HepG2 (cell line): Measurements from ENCODE around the gene LDLRAD2. TPM values are rescaled to one million over a fixed set of nuclear protein-coding genes. Genes with fewer than 3 reads are reported as not detected.

Experiments used
- ATAC-seq: fragments of 200-7000 bp; cut with Tn5 transposase; 3 replicates; pipeline ENCODE4 v1.9.1; 2020; ENCODE audit warnings: mild to moderate bottlenecking, moderate library complexity
- BruUV-seq: library from RNA; stranded (reverse); fragments of 400-500 nt; replicated peaks from 2 replicates; lab custom pipeline; 2021; lab: Mats Ljungman, UMichigan
- CTCF ChIA-PET: fragments of 300-600 bp; formaldehyde crosslinking; extraction: SDS; loops from one replicate; lab custom pipeline; 2021; ENCODE audit warnings: low total read pairs, inconsistent platforms, low intra/inter-chr PET ratio; lab: Yijun Ruan, JAX
- POLR2A ChIA-PET: fragments of 350-600 bp; sonication (Branson Sonifier 250); formaldehyde crosslinking; loops from one replicate; lab custom pipeline; 2020; ENCODE audit warnings: antibody characterized with exemption, inconsistent platforms; lab: Yijun Ruan, JAX
- DNase-seq: peaks from one replicate; pipeline ENCODE4 v3.0.0-alpha.2; 2015; ENCODE audit warnings: low spot score
- FAIRE-seq: peaks from 3 replicates; lab custom pipeline; 2011; peaks lifted over from hg19 to GRCh38; lab: Jason Lieb, UNC
- H2AFZ ChIP-seq: one replicate; pipeline ENCODE4 v1.6.1; 2011; ENCODE audit warnings: low read length, inconsistent platforms
- H3K27ac ChIP-seq: fragments of 300-600 bp; 3 replicates; pipeline ENCODE4 v1.8.0; 2011; ENCODE audit warnings: mixed run types, mild to moderate bottlenecking, mixed read lengths, low read length, inconsistent platforms; ENCODE audit not compliant: insufficient read depth; ENCODE audit errors: extremely low read length
- H3K27me3 ChIP-seq, 2 experiments: fragments of 200-600 bp in 1 of 2; 2 replicates in 1 of 2; 3 replicates in 1 of 2; pipeline versions ENCODE4 v1.6.0 to v1.8.0; 2011; ENCODE audit warnings: low read length in 2 of 2, mild to moderate bottlenecking in 2 of 2, moderate library complexity in 2 of 2, inconsistent platforms in 1 of 2; ENCODE audit not compliant: insufficient read depth in 2 of 2, control insufficient read depth in 1 of 2
- H3K36me3 ChIP-seq, 2 experiments: fragments of 200-600 bp in 1 of 2; replicated peaks in 1 of 2; 2 replicates in 1 of 2; 3 replicates in 1 of 2; pipeline versions ENCODE4 v1.5.1 to v1.8.0; 2011; ENCODE audit warnings: low read length in 2 of 2, inconsistent platforms in 1 of 2; ENCODE audit not compliant: insufficient read depth in 2 of 2, control insufficient read depth in 1 of 2
- H3K4me1 ChIP-seq: 2 replicates; pipeline ENCODE4 v1.5.1; 2012; ENCODE audit warnings: low read length, inconsistent platforms; ENCODE audit not compliant: insufficient read depth
- H3K4me2 ChIP-seq: 2 replicates; pipeline ENCODE4 v1.6.0; 2011; ENCODE audit warnings: low read depth, low read length, inconsistent platforms
- H3K4me3 ChIP-seq, 3 experiments: fragments of 200-600 bp in 1 of 3; sonication (generic), shearing (Covaris generic) in 1 of 3; replicated peaks in 1 of 3; 2 replicates each; pipeline ENCODE4 v1.5.1; 2011 to 2016; ENCODE audit warnings: low read length in 3 of 3, inconsistent platforms in 2 of 3, low read depth in 2 of 3, mild to moderate bottlenecking in 2 of 3, control low read depth in 1 of 3, mixed read lengths in 1 of 3; ENCODE audit not compliant: insufficient read depth in 1 of 3
- H3K79me2 ChIP-seq: one replicate; pipeline ENCODE4 v1.6.1; 2011; ENCODE audit warnings: low read length, inconsistent platforms; ENCODE audit not compliant: insufficient read depth
- H3K9ac ChIP-seq: 2 replicates; pipeline ENCODE4 v1.6.0; 2011; ENCODE audit warnings: mild to moderate bottlenecking, low read depth, low read length, inconsistent platforms; ENCODE audit not compliant: insufficient read depth
- H3K9me3 ChIP-seq: 2 replicates; pipeline ENCODE4 v1.5.1; 2012; ENCODE audit warnings: mild to moderate bottlenecking, low read length
- H4K20me1 ChIP-seq: 2 replicates; pipeline ENCODE4 v1.6.0; 2011; ENCODE audit warnings: inconsistent platforms, mild to moderate bottlenecking, low read length, moderate library complexity; ENCODE audit not compliant: insufficient read depth
- CHD2 ChIP-seq: IDR thresholded peaks from 2 replicates; pipeline ENCODE4 v1.6.1; 2011; ENCODE audit warnings: low read depth, low read length, improper control_type of control experiment
- GRHL1 ChIP-seq: sonication (generic); formaldehyde crosslinking; conservative IDR thresholded peaks from 2 replicates; pipeline ENCODE4 v1.8.0; 2022; ENCODE audit warnings: missing genetic modification reagents
- NFE2L2 ChIP-seq: fragments of 150-350 bp; IDR thresholded peaks from 2 replicates; pipeline ENCODE4 v1.6.1; 2014; ENCODE audit warnings: low read length
- PTBP1 ChIP-seq: fragments of 200-400 bp; formaldehyde crosslinking; IDR thresholded peaks from 2 replicates; pipeline ENCODE4 v1.6.1; 2018; ENCODE audit warnings: low read length, low read depth; ENCODE audit not compliant: poor library complexity, severe bottlenecking
- RFX1 ChIP-seq: fragments of 450-650 bp; IDR thresholded peaks from 2 replicates; pipeline ENCODE4 v1.6.1; 2017
- RNF219 ChIP-seq: sonication (generic); formaldehyde crosslinking; IDR thresholded peaks from 2 replicates; pipeline ENCODE4 v1.5.0; 2020; ENCODE audit warnings: mild to moderate bottlenecking, missing genetic modification reagents
- TFAP4 ChIP-seq: sonication (generic); IDR thresholded peaks from 2 replicates; pipeline ENCODE4 v1.6.1; 2016; ENCODE audit warnings: low read depth, borderline replicate concordance
- TRIM22 ChIP-seq: fragments of 450-650 bp; IDR thresholded peaks from 2 replicates; pipeline ENCODE4 v1.6.1; 2017
- ZFP36 ChIP-seq: fragments of 150-350 bp; IDR thresholded peaks from 2 replicates; pipeline ENCODE4 v1.6.1; 2018; ENCODE audit warnings: borderline replicate concordance, low read length, low read depth; ENCODE audit not compliant: partially characterized antibody
- ZNF432 ChIP-seq: sonication (generic); formaldehyde crosslinking; IDR thresholded peaks from 2 replicates; pipeline ENCODE4 v1.5.0; 2020; ENCODE audit warnings: missing genetic modification reagents, mild to moderate bottlenecking, borderline replicate concordance
- ZNF510 ChIP-seq: sonication (generic); formaldehyde crosslinking; IDR thresholded peaks from 2 replicates; pipeline ENCODE4 v1.4.0; 2020; ENCODE audit warnings: low read depth, mild to moderate bottlenecking, missing genetic modification reagents
- ZNF761 ChIP-seq: sonication (generic); formaldehyde crosslinking; conservative IDR thresholded peaks from 2 replicates; pipeline ENCODE4 v1.4.0; 2020; ENCODE audit warnings: mild to moderate bottlenecking, missing genetic modification reagents
- WGBS: methylation state at CpG from one replicate; pipeline ENCODE4 v1.1.6; 2017; ENCODE audit warnings: low lambda C conversion rate; 5-methylcytosine and 5-hydroxymethylcytosine counted together
- in situ Hi-C: cut with HindIII; loops from 2 replicates; pipeline ENCODE4 v1.10.0; 2017; ENCODE audit warnings: low pct_unique_long_range_greater_than_20kb; ENCODE audit not compliant: extremely low pct_ligation_motif_present
- intact Hi-C: fragments of 100-400 bp; cut with micrococcal nuclease; formaldehyde crosslinking; loops from one replicate; pipeline ENCODE4 v1.10.0; 2022; ENCODE audit not compliant: unreplicated experiment
- polyA plus RNA-seq, 8 experiments: library from polyadenylated mRNA; depleted of rRNA in 3 of 8; stranded (reverse) in 7 of 8; unstranded in 1 of 8; fragments of >200 nt; fragmentation: Illumina TruSeq in 4 of 8; extraction: Trizol in 4 of 8; gene quantifications; 2 replicates each; pipeline versions ENCODE4 v1.2.1 to v1.2.3, GENCODE V29; 2011 to 2016; ENCODE audit warnings: low read depth in 4 of 8, missing spikeins in 1 of 8, mixed read lengths in 1 of 8; ENCODE audit not compliant: insufficient read depth in 1 of 8
- total RNA-seq, 5 experiments: library from RNA; depleted of rRNA; stranded (reverse); fragments of >200 nt; fragmentation: Illumina TruSeq; extraction: Trizol; gene quantifications; 2 replicates each; pipeline ENCODE4 v1.2.3, GENCODE V29; 2016; ENCODE audit warnings: low read depth in 1 of 5

The LDLRAD2 gene
- total and polyA plus RNA-seq, 2 of the 13 experiments (the other 11 are each of a cell fraction or from before 2014, with no cell fraction given): not detected

- Histone ChIP-seq H3K27me3 (no peaks in the 10 kb centered on the region), H3K4me3 (no peak overlapping the region), H2AFZ (no peak overlapping the region), H3K9me3 (no peaks in the 10 kb centered on the region), H3K9ac (no peak overlapping the region), H3K27ac (no peak overlapping the region), H3K4me2 (no peak overlapping the region), H3K36me3 (peaks cover 27 to 48% of the 10 kb centered on the region in 2 experiments), H3K4me1 (0 out of 2 replicates have a peak, but pooled peaks cover 8% of the 10 kb centered on the region), H4K20me1 (no peaks in the 10 kb centered on the region), H3K79me2 (no peaks in the 10 kb centered on the region)
- in situ Hi-C loops (no loop called here), intact Hi-C loops (no loop called here)
- no TSS peak for BruUV-seq
- ChIA-PET CTCF (no interaction called here), POLR2A (no interaction called here)
- TF ChIP-seq RFX1 (no peak), ZNF510 (no peak), RNF219 (no peak), ZNF761 (CRISPR knock-in tag) (no peak), NFE2L2 (no peak), TFAP4 (no peak)
- FAIRE-seq (no peak), DNase-seq (no peak), ATAC-seq (no peak)
- 96% methylated on average over 10 of the region's 16 CpGs for WGBS
Measured at GRCh38 chr1:21834666-21835065, 22.6 kb downstream of the LDLRAD2 start.

GRCh38 chr1:21836010-21836409 lies 23.9 kb downstream of the LDLRAD2 start:
- in situ Hi-C loops: no loop called here
- TF ChIP-seq ZFP36 (no peak), GRHL1 (CRISPR knock-in tag) (no peak), PTBP1 (no peak), ZNF432 (CRISPR knock-in tag) (no peak), TRIM22 (no peak), CHD2 (no peak)

More at GRCh38 chr1:21836010-21836409, 23.9 kb downstream of the LDLRAD2 start:
- Histone ChIP-seq H2AFZ (no peak overlapping the region), H3K27ac (no peak overlapping the region), H3K9ac (no peak overlapping the region), H3K4me1 (0 out of 2 replicates have a peak, but pooled peaks cover 8% of the 10 kb centered on the region), H3K79me2 (no peaks in the 10 kb centered on the region), H3K36me3 (peaks cover 27 to 50% of the 10 kb centered on the region in 2 experiments), H3K4me2 (no peak overlapping the region), H3K27me3 (no peaks in the 10 kb centered on the region), H4K20me1 (no peaks in the 10 kb centered on the region), H3K4me3 (no peak overlapping the region), H3K9me3 (no peaks in the 10 kb centered on the region)
- DNase-seq (no peak), FAIRE-seq (no peak), ATAC-seq (no peak)
- BruUV-seq: no TSS peak
- CTCF ChIA-PET: no interaction called here
- intact Hi-C loops: no loop called here
- WGBS: 97% methylated on average over 4 of the region's 4 CpGs
- POLR2A ChIA-PET: no interaction called here
